ENCODE results near the gene NUTM2G.
"Not testable (repeated sequence)": the region's sequence is repeated elsewhere in the genome, so short reads cannot be mapped to it uniquely, and the experiment has no call there.

The NUTM2G gene

DNA sequence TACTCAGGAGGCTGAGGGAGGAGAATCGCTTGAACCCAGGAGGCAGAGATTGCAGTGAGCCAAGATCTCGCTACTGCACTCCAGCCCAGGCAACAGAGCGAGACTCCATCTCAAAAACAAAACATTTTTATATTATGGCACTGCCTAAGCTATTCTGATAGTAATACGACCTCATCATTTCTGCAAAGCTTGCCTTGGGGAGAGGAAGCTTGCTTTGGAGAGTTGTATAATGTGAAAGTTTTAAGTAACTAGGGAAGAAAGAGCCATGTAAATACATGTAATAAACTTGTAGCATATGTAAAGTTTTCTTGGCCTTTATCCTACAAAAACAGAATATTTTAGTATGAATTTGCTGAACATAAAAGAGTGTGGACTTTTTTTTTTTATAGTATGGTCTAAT lies 7.8 kb upstream of the NUTM2G start:
- H3K4me3 ChIP-seq (ENCODE audit: control insufficient read depth, low read depth, low read length); DNase-seq (ENCODE audit: low read depth): not testable (repeated sequence)

DNA sequence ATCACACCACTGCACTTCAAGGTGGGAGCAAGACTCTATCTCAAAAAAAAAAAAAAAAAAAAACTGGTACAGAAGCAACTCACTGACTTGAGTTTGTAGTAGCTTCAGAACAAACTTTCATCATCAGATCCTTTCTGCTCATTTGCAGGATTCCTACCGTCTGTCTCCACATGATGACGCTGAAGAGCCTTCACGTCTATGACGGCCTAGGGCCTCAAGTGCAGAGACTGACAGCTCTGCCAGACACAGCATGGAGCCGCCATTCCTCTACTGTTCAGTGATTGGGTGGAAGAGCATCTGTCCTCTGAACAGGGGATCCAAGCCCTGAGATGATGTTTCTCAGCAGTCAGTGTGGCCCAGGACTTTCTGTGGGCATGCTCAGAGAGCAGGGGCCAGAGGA lies 3.1 kb upstream of the NUTM2G start:
- H3K4me3 ChIP-seq (ENCODE audit: control insufficient read depth, low read depth, low read length); DNase-seq (ENCODE audit: low read depth): not testable (repeated sequence)

DNA sequence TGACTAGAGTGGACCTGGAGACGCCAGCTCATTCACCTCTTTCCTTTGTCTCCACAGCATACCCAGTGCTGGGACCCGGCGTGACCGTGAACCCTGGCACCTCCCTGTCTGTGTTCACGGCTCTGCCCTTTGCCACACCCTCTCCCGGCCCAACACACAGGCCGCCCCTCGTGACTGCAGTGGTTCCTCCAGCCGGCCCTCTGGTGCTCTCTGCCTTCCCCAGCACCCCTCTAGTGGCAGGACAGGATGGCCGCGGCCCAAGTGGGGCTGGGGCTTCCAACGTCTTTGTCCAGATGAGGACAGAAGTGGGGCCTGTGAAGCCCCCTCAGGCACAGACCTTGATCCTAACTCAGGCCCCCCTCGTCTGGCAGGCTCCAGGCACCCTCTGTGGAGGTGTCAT lies 3.0 kb downstream of the NUTM2G start:
- not testable (repeated sequence) for DNase-seq (ENCODE audit: low read depth); H3K4me3 ChIP-seq (ENCODE audit: control insufficient read depth, low read depth, low read length)

DNA sequence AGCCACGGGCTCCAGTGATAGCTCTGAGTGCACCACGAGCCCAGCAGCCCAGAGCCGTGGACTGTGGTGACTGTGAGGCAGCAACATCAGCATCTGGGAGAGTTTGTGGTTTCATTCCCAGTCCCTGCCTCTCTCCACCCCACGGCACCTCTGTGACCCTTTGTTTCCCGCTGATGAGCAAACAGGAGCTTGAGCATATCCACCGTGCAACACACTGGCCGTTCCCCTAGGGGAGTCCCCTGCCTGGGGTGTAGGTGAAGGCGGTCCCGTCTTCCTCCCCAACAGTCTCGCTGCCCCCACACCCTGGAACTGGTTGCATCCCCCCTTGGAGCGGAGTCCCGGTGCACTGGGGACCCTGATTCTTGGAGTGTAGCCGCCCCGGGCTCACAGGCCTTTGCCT lies 5.5 kb downstream of the NUTM2G start:
- H3K4me3 ChIP-seq (ENCODE audit: control insufficient read depth, low read depth, low read length); DNase-seq (ENCODE audit: low read depth): not testable (repeated sequence)

DNA sequence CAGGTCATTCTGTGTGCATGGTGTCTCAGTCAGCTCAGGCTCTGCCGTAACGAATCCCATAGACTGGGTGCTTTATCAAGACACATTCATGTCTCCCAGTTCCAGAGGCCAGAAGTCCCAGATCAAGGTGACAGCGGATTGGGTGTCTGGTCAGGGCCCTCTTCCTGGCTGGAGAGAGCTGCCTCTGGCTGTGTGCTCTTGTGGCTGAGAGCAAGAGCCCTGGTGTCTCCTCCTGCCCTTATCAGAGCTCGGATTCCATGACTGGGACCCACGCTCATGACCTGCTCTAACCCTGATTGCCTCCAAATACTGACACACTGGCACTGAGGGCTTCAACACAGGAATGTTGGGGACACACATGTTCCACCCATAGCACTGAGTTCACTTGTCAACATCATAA lies 6.1 kb downstream of the NUTM2G start:
- not testable (repeated sequence) for DNase-seq (ENCODE audit: low read depth); H3K4me3 ChIP-seq (ENCODE audit: control insufficient read depth, low read depth, low read length)

DNA sequence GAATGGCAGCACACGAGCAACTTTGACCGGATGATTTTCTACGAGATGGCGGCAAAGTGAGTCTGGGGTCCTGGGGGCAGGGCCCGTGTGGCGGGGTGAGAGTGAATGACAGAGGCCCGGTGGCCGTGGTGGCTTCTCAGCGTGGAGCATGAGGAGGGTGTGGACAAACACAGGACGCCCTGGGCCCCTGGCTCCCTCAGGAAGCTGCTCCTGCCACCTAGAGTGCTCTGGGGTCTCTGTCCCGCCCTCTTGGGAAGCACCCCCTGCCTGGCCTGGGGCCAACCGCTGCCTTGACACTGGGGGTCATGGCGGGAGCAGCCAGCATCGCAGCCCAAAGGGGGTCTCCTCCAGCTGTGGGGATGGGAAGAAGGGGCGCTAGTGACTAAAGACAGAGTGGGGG lies 6.8 kb downstream of the NUTM2G start:
- not testable (repeated sequence) for H3K4me3 ChIP-seq (ENCODE audit: control insufficient read depth, low read depth, low read length); DNase-seq (ENCODE audit: low read depth)

DNA sequence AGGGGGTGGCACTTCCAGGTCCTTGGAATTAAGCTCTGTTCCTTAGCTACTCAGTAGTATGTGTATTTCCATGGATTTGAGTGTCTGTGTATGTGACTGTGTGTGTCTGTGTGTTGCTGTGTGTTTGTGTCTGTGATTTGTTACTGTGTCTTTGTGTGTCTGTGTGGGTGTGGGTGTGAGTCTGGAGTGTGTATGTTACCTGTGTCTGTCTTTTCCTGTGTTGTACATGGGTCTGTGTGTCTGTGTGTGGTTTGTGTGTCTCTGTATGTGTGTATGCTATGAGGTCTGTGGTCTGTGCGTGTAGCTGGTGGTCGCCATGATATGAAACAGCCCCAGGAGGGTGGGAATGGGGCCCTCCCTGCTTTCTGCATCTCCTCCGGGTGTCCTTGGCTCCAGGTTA lies 8.8 kb downstream of the NUTM2G start:
- H3K4me3 ChIP-seq (ENCODE audit: control insufficient read depth, low read depth, low read length); DNase-seq (ENCODE audit: low read depth): not testable (repeated sequence)

DNA sequence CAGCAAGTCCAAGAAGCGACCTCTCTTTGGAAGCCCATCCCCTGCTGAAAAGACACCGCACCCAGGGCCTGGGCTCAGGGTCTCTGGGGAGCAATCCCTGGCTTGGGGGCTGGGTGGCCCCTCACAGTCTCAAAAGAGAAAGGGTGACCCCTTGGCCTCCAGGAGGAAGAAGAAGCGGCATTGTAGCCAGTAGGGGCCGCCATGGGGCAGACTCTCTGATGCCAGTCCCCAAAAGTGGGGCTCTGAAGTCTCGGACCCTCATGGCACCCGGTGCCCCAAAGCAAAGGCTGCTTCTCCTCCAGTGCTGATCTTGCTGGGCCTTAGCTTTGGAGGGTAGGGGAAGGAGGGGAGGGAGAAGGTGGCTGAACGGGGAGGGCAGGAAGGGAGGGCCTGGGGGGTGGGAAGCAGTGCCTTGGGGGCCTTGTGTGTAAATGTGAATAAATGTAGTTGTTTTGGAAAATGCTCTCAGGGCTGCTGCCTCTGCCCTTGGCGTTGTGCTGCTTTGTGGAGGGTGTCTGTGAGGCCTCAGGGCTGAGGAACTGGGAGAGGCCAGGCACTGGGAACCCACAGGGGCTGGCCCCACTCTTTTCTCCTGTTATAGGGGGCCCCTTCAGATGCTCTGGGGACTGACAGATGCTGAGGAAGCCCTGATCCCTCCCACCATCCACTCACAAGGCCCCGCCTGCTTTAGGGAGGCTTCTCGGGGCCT lies 10.5 kb downstream of the NUTM2G start:
- DNase-seq (ENCODE audit: low read depth); H3K4me3 ChIP-seq (ENCODE audit: control insufficient read depth, low read depth, low read length): not testable (repeated sequence)

DNA sequence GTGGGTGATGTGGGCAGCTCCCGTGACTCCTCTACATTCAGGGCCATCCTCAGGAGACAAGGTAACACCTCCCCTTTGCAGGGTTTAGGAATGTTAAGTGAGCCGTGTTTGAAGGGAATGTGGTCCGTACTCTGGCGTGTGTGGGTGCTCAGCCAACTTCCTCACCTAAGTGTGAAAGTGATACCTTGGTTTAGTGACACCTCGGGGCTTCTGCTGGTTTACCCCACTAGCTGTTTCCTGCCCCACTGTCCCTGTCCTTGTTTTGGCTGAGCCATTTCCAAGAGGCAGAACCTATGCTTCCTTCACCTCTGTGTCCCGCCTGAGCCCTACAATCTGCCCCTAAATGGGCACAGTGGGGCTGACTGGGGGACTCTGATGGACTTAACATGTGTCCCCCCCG lies 12.3 kb downstream of the NUTM2G start:
- not testable (repeated sequence) for H3K4me3 ChIP-seq (ENCODE audit: control insufficient read depth, low read depth, low read length); DNase-seq (ENCODE audit: low read depth)

DNA sequence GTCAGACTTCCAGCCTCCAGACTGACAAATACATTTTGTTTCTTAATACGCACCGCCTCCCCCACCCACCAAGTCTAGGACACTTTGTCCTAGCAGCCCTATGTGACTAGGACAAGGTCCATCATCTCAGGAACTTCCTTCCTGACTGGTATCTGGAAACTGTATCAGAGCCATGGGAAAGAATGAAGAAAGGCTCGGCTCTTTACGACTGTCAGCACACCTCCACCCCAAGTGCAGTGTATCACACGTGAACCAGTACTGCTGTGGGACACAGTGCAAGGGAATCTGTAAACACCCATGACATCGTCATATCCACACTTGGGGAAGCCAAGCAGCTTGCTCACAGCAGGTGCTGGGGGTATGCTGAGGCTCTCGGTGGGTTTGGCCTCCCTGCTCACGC lies 13.0 kb downstream of the NUTM2G start:
- not testable (repeated sequence) for DNase-seq (ENCODE audit: low read depth); H3K4me3 ChIP-seq (ENCODE audit: control insufficient read depth, low read depth, low read length)

DNA sequence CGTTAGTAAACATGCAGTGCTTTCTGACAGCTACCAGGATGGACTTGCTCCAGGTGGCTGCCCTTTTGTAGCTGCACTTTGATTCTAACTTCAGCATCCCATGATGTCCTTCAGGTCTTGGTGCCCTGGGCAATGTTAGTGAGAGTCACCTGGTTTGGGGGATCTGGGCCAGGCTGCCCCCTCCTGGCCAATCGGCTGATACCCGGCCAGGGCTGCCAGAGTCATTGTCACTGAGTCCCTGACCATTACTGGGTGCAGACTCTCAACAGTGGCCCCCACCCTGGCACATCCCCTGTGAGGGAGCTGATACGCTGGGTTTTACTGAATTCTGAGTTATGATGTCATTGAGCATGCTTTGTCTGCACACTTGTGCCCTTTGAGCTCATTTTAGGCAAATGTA lies 13.5 kb downstream of the NUTM2G start:
- not testable (repeated sequence) for DNase-seq (ENCODE audit: low read depth)

DNA sequence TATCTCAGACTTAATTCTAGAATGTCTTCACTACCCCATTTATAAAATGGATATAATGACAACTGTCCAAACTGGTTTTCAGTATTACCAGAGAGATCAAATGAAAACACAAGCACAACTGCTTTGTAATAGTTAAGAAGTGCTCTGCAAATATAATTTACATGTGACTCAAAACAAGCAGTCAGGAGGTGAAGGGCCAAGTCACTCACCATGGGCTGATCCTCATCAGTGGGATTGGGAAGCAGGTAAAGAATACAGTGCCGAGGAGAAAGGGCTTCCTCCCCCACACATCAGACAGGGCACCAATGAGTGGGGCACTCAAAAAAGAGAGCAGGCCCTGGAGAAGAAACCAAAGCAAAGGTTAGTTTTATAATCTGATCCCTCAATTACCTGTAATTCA lies 20.7 kb downstream of the NUTM2G start:
- DNase-seq (ENCODE audit: low read depth); H3K4me3 ChIP-seq (ENCODE audit: control insufficient read depth, low read depth, low read length): not testable (repeated sequence)

More for the DNA sequence above, 13.5 kb downstream of the NUTM2G start:
- not testable (repeated sequence) for H3K4me3 ChIP-seq (ENCODE audit: control insufficient read depth, low read depth, low read length)

DNA sequence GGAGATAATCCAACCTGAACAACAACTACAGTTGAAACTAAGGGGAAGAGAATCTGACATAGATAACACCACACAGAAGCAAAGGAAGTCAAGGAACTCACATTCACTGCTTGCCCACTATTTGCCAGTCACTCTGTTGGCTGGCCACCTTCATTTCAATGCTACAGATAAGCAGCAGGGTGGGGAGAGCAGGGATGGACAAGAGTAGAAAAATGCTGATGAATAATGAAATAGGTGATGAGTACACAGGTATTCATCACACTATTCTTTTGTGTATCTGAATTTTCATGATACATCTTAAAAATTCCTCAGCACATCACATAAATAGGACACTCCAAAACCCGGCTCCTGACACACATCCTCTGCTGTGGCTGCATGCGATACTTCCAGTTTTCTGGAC lies 21.9 kb downstream of the NUTM2G start:
- not testable (repeated sequence) for H3K4me3 ChIP-seq (ENCODE audit: control insufficient read depth, low read depth, low read length); DNase-seq (ENCODE audit: low read depth)

DNA sequence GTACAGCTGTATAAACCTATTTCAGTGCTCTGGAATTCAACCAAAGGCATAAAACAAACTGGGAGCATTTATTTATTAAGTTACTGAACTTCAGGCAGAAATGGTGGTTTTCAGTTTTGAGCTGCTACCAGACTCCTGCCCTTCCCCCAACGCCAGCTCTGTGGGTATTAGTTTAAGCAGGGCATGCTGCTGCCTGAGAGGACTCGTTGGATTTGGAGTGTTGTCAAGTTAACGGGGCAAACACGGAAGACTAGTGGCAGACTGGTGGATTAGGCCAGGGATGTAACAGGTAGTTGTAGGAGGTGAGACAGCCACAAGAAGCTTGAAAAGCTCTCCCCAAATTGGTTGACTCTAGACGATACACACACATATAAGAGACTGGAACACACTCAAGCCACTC lies 38.9 kb downstream of the NUTM2G start:
- H3K4me3 ChIP-seq (ENCODE audit: control insufficient read depth, low read depth, low read length); DNase-seq (ENCODE audit: low read depth): not testable (repeated sequence)

DNA sequence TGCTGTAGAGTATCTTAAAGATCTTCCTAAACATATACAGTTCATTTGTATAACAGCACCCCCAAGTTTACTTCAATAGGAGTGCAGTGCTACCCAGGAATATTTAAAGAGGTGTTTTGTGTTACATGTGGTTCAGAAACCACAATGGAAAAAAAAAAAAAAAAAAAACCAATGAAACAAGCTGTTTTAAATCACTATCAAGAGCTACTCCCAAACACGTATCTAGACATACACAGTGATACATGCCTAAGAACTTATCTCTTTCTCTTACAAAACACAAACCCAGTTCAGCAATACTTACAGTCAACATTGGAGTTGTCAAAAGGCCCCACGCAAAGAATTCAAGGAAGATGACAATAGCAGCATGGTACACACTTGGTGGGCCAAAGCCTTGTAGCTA lies 43.9 kb downstream of the NUTM2G start:
- DNase-seq (ENCODE audit: low read depth); H3K4me3 ChIP-seq (ENCODE audit: control insufficient read depth, low read depth, low read length): not testable (repeated sequence)

DNA sequence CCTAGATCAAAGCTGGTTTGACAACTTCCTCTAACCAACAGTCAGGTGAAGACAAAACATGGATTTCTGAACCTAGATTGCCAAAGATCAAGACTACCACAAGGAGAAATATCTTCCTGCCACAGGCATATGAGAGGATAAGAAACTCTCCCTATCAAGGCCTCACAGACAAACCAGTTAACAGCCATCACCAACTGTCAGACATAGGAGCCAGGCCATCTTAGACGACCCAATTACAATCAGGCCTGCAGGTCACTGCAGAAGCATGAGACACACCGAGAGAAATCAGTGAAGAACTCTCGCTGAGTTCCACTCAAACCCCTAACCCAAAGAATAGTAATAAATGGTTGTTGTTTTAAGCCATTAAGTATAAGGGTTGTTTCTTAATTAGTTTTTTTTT lies 45.4 kb downstream of the NUTM2G start:
- H3K4me3 ChIP-seq (ENCODE audit: control insufficient read depth, low read depth, low read length); DNase-seq (ENCODE audit: low read depth): not testable (repeated sequence)

DNA sequence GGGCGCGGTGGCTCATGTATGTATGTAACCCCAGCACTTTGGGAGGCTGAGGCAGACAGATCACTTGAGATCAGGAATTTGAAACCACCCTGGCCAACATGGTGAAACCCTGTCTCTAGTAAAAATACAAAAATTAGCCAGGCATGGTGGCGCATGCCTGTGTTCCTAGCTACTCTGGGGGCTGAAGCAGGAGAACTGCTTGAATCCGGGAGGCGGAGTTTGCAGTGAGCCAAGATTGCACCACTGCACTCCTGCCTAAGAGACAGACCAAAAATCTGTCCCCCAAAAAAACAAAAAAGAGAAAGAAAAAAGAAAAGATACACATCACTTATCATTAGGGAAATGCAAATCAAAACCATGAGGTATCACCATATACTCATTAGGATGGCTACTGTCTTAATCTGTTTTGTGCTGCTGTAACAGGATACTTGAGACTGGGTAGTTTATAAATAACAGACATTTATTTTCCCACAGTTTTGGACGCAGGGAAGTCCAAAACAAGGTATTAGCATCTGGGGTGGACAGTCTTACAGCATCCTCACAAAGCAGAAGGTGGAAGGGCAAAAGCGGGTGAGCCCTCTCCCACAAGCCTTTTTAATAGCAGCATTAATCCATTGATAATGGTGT lies 55.0 kb downstream of the NUTM2G start:
- not testable (repeated sequence) for DNase-seq (ENCODE audit: low read depth); H3K4me3 ChIP-seq (ENCODE audit: control insufficient read depth, low read depth, low read length)

DNA sequence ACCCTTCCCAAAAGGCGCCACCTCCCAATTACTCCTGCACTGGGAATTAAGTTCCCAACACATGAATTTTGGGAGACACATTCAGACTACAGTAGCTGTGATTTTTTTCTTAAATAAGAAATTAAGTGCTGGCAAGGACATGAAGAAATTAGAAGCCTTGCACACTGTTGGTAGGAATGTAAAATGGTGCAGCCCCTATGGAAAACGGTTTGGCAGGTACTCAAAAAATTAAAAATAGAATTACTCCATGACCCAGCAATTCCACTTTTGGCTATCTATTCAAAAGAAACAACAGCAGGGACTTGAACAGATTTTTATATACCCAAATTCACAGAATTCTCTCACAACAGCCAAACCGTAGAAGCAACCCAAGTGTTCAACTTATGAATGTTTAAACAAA lies 55.5 kb downstream of the NUTM2G start:
- DNase-seq (ENCODE audit: low read depth); H3K4me3 ChIP-seq (ENCODE audit: control insufficient read depth, low read depth, low read length): not testable (repeated sequence)

DNA sequence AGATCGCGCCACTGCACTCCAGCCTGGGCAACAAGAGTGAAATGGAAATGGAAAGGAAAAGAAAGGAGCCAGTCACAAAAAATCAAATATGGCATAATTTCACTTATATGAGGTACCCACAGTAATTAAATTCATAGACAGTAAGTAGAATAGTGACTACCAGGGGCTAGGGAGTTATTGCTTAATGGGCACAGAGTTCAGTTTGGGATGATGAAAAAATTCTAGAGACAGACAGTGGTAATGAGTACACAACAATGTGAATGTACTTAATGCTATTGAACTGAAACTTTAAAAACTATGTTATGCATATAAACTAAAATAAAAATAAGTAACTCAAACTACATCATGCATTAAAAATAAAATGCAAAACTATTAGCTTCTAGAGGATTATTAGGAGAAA lies 56.2 kb downstream of the NUTM2G start:
- DNase-seq (ENCODE audit: low read depth); H3K4me3 ChIP-seq (ENCODE audit: control insufficient read depth, low read depth, low read length): not testable (repeated sequence)

All from fibroblast of mammary gland (primary cell).